Stimulated activated CD4-positive, alpha-beta T cell treated with anti-CD3 and anti-CD28 coated beads, Interleukin-1b, Interleukin-23, amount 100 ng/mL, for 4 hours (primary cell): ENCODE data around the gene FGL2.
"Not testable (repeated sequence)": the region's sequence is repeated elsewhere in the genome, so short reads cannot be mapped to it uniquely, and the experiment has no call there.

ENCODE experiments used
- DNase-seq, 2 donors: peaks; one replicate each; pipeline ENCODE4 v3.0.0-alpha.2; 2020; ENCODE audit warnings: low read depth in 2 of 2

Gene FGL2

GRCh38 chr7:77216181-77216845 is 16.7 kb upstream of the FGL2 start:
- no peak for DNase-seq

- DNase-seq: no peak
Measured at GRCh38 chr7:77209479-77210139, 10.0 kb upstream of the FGL2 start.

GRCh38 chr7:77208416-77208815 is 8.8 kb upstream of the FGL2 start:
- no peak for DNase-seq

- no peak for DNase-seq
Measured at GRCh38 chr7:77205706-77206105, 6.1 kb upstream of the FGL2 start.

GRCh38 chr7:77202481-77202976 is 2.9 kb upstream of the FGL2 start:
- DNase-seq: no peak

- no peak for DNase-seq
Measured at GRCh38 chr7:77200542-77200941, 923 bp upstream of the FGL2 start.

GRCh38 chr7:77197141-77197540 is 2.5 kb downstream of the FGL2 start:
- DNase-seq: no peak

GRCh38 chr7:77188731-77189437 is 10.7 kb downstream of the FGL2 start:
- no peak for DNase-seq

GRCh38 chr7:77185866-77186265 is 13.8 kb downstream of the FGL2 start:
- no peak for DNase-seq

- DNase-seq: no peak
Measured at GRCh38 chr7:77184990-77185389, 14.6 kb downstream of the FGL2 start.

- DNase-seq: no peak
Measured at GRCh38 chr7:77184463-77184862, 15.2 kb downstream of the FGL2 start.

GRCh38 chr7:77182261-77182660 is 17.4 kb downstream of the FGL2 start:
- DNase-seq: no peak

- no peak for DNase-seq
Measured at GRCh38 chr7:77181734-77182133, 17.9 kb downstream of the FGL2 start.

- DNase-seq: no peak
Measured at GRCh38 chr7:77181015-77181595, 18.5 kb downstream of the FGL2 start.

GRCh38 chr7:77178024-77178423 is 21.6 kb downstream of the FGL2 start:
- not testable (repeated sequence) for DNase-seq

GRCh38 chr7:77177321-77177904 is 22.2 kb downstream of the FGL2 start:
- DNase-seq: not testable (repeated sequence)

- DNase-seq: not testable (repeated sequence)
Measured at GRCh38 chr7:77175274-77175800, 24.3 kb downstream of the FGL2 start.

- not testable (repeated sequence) for DNase-seq
Measured at GRCh38 chr7:77174418-77174817, 25.2 kb downstream of the FGL2 start.

- DNase-seq: not testable (repeated sequence)
Measured at GRCh38 chr7:77172437-77173172, 27.0 kb downstream of the FGL2 start.

- DNase-seq: not testable (repeated sequence)
Measured at GRCh38 chr7:77171073-77171472, 28.5 kb downstream of the FGL2 start.

GRCh38 chr7:77157446-77157845 is 42.2 kb downstream of the FGL2 start:
- no peak for DNase-seq
